Activated T-helper 9 cell treated with anti-CD3 and anti-CD28 coated beads, Interleukin-2, amount 50 U/mL, for 16 hours (primary cell): Measurements from ENCODE around the gene MAP2K7.
A peak's percentile ranks its signal among the peaks of the same experiment; 100 is the strongest.
"Not testable (repeated sequence)": the region's sequence is repeated elsewhere in the genome, so short reads cannot be mapped to it uniquely, and the experiment has no call there.

Source experiments
- DNase-seq: peaks from one replicate; pipeline ENCODE4 v3.0.0-alpha.2; 2020; ENCODE audit warnings: low read depth

MAP2K7 gene

DNA sequence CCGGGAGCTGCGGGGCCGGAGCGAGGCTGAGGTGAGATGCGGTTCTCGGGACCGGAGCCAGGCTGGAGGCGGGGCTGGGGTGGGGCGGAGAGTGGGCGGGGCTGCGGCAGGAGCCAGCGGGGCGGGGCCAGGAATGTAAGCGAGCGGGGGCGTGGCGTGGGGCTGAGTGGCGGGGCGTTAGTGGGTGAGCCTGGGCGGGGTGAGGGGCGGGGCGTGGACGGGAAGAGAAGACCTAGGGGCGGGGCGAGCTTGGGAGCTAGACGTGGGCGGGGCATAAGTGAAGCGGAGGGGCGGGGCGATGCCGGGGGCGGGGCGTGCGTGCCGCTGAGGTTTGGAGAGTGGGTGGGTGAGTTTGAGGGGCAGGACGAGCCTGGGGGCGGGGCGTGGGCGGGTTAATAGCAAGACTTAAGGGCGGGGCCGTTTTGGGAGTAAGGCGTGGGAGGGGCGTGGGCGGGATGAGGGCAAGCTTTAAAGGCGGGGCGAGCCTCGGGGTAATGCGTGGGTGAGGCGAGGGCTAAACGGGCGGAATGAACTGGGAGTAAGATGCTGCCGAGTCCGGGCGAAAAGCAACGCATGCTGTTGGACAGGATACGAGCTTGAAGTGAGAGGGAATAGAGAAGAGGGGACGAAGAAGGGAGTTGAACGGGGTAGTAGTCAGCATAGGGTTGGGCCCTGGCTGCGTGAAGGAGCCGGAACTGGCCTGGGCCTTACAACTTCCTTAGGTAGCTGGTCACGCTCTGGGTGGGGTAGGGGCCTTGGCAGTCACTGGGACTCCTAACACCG, 17.0 kb downstream of the MAP2K7 start:
- DNase-seq: peak; percentile 100

DNA sequence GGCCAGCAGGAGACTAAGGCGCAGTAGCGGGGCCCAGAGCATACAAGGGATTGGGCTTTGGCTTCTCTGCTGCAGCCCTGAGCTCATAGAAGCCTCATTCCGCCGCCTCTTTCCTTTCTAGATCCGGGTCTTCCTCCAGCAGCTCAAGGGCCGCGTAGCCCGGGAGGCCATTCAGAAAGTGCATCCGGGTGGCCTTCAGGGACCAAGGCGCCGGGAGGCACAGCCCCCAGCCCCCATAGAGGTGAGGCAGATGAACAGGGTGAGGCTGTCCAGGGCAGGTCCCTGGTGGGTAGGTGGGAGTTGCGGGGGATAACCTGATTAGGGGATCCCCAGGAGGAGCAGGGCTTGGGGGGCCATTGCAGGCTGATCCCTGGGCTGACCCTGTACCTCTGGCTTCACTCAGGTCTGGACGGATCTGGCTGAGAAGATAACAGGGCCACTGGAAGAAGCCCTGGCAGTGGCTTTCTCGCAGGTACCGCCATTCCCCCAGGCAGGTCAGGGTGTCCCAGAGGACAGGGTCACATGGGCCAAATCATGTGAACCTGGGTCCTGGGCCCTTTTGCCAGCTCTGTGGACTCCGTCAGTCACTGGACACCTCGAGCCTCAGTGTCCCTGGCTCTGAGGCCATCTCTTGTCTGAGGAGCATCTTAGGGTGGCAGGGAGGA, 17.8 kb downstream of the MAP2K7 start:
- no peak for DNase-seq

DNA sequence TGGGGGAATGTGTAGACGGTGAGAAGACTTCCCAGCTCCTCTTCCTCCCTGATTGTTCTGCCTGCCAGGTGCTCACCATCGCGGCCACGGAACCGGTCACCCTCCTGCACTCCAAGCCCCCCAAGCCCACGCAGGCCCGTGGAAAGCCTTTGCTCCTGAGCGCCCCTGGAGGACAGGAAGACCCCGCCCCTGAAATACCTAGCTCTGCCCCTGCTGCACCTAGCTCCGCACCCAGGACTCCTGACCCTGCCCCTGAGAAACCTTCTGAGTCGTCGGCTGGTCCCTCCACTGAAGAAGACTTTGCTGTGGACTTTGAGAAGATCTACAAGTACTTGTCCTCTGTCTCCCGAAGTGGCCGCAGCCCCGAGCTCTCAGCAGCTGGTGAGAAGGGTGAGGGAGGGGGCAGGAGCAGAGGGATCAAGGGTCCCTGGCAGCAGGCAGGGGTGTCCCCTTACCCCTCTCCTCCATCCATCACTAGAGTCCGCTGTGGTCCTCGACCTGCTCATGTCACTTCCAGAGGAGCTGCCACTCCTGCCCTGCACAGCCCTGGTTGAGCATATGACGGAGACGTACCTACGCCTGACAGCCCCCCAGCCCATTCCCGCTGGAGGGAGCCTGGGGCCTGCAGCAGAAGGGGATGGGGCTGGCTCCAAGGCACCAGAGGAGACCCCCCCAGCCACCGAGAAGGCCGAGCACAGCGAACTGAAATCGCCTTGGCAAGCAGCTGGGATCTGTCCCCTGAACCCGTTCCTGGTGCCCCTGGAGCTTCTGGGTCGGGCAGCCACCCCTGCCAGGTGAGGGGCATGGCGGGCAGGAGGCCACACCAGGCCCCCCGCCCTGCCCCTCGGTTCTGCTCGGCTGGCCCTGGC, 18.5 kb downstream of the MAP2K7 start:
- DNase-seq: no peak

DNA sequence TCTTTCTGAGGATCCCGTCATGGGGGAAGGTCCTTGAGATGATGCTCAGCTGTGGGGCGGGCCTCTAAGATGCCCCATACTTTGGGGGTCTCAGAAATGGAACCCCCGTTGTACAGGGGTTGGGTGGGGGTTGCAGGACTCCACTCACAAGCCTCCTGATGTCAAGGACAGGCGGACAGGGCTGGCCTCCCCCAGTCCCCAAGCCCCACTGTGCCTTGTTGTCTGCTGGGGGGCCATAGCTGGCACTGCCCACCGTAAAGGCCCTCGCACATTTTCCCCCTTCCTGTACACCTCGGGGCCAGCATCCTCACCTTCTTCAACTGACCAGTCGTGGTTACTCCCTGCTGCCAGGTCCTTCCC, 19.1 kb downstream of the MAP2K7 start:
- DNase-seq: no peak

DNA sequence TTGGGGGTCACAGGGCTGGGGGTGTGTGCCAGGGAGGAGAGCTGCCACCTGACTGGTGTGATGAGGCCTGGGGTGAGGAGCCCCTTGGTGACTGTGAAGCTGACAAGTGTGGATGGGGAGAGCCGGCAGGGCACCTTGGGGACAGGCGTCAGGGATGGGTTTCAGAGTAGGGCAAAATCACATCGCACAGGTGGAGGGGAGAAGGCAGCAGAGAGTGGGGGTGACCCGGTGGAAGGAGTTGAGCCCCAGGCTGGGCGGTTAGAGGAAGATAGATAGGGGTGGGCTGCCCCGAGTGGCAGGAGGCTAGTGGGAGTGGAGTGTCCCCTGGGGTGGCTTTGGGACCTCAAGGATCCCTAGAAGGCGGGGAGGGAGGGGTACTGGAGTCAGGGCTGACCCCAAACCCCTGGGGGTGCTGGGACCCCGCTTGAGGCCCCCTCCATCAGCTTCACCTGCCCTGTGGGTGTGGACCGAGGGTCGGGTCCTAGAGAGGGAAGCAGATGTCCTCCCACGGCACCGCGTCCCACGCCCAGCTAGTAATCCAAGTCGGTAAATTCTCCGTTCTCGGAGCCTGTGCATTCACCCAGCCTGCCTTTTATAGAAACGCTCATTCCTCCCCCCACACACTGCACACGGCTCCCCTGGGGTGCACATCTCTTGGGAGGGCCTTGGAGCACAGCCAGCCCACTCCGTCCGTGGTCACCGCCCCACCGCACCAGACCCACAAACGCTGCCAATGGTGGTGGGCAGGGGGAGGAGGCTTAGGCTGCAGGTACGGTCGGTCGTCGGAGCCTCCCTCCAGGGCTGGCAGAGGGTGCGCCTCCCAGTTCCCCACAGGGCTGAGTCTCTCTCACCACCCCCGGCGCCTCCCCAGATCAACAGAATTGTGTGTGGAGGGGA, 19.9 kb downstream of the MAP2K7 start:
- DNase-seq: no peak

DNA sequence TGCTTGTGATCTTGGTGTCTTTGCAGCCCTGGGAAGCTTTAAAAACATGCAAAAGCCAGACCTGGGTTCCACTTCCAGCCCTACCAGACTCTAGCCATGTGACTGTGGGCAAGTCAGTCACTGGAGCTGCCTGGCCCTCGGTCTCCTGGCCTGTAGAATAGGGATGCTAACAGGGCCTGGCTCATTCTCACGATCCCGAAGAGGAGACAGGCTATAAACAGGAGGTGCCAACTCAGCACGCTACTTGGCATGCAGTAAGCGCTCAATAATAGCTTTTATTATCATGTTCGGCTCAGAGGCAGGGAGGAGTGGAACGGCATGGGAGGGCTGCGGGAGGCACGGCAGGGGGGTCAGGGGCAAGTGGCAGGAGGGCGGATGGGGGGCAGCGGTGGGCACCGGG, 20.6 kb downstream of the MAP2K7 start:
- no peak for DNase-seq

DNA sequence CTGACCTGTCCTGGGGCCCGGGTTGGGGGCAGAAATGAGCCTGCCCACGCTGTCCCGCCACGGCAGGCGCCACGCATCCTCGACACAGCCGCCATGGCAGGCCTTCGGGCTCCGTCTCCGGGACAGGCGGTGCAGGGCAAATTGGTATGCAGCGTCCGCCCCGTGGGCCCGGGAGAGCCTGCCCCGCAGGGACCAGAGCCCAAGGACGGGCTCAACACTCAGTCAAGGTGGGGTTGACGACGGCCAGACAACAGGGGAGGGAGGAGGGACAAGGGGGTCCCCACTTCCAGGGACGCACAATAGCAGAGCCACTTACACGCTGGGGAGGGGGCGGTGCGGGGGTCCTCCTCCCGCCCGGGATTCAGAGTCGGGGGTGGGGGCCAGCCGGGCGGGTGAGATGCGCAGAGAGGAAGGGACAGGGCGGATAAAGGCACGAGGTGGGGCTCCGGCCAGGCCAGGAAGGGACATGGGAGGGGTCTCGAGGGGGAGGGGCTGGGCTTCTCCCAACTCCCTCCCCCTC, 21.0 kb downstream of the MAP2K7 start:
- no peak for DNase-seq

DNA sequence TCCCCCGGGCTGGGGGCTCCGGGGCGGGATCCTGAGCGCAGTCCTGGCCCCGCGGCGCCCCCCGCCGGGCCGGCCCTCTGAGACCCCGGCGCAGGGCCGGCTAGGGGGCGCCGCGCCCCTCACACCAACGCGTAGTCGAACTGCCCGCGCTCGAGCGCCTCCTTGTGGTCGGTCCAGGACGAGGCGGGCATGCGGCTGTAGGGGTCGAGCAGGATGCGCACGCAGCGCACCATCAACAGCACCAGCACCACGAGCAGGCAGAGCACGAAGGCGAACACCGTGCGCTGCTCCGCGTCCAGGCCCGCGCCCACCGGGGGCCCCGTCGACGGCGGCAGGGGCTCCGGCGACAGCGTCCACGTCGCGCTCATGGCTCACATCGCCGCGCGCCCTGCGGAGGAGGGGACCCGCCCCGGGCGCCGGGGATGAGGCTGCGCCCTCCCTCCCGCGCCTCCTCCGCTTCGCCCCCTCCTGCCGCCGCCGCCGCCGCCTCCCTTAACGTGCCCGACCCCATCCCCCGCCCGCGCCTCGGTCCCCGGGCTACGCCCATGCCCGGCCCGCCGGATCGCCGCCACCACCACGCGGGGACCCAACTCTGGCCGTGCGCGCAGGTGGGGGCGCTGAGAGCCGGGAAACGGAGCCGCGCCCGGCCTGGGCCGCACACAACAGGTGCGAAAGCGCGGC, 21.6 kb downstream of the MAP2K7 start:
- peak; percentile 66 for DNase-seq

DNA sequence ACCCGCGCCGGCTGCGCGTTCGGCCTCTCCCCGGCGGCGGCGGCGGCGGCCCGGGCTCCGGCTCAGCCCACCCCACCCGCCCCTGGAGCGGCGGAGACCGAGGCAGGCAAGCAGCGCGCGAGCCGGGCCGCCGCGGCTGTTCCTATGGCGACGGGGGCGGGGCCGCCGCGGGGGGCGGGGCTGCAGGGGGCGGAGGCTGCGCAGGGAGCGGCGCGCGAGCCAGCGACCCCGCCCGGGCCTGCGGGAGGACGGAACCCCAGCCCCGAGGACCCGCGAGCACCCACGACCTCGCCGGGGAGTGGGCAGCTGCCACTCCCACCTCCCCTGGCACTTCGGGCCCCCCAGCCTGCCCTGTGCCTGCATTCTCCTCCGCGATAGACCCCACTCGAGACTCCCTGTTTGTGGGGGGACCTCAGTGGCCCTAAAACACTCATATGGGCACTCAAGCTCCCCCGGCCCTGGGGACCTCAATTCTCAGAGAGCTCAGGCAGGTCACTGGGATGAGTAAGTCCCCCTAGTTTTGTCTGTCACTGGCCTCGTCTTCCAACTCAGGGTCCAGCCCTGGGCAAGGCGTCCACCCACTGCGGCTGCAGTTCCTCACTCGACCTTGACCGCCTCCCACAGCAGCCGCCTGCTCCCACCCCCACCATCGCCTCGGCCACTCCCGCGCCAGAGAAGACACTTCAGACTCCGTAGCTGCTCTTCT, 22.5 kb downstream of the MAP2K7 start, which contains the start of gene CTXN1:
Gene CTXN1 (minus strand): TSS at position 115 of the 706 bp plus-strand sequence. CDS start 597 bp downstream, outside the sequence.
- peak; percentile 73 for DNase-seq

DNA sequence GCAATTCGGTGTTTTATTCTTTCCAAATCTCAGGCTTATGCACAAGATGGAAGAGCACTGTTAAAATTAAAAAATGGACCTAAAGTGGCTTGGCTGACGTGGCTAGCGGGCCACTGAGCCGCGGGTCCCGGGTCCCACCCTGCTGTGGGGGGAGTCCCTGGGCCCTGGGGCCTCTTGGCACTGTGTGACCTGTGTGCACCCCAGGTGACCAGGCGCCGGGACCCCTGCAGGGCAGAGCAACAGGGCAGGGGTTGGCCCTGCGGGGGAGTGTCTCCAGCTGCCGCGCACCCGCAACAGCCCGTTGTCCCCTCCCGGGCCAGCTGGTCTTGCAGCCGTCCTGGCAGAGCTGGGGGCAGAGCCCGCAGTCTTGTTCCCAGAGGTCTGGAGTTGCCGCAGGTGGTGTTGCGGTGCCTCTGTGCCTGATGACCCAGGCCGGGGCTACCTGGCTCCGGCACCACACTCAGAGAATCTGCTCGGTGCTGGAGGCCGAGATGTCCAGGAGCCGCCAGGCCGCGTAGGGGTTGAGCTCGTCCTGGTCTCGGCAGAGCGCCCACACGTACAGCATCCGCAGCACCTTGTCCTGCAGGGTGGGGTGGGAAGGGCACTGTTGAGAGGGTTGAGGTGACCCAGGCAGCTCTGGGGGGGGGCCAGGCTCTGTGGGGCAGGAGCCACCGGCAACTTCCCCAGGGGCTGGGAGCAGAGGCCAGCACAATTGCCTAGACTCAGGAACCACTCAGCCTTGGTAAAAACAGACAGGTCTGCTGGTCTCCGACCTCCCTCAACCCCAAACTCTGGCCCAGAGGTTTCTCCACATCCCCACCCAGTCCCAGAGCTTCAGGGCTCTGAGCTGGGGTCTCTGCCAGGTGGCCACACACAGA, 23.3 kb downstream of the MAP2K7 start:
- no peak for DNase-seq

DNA sequence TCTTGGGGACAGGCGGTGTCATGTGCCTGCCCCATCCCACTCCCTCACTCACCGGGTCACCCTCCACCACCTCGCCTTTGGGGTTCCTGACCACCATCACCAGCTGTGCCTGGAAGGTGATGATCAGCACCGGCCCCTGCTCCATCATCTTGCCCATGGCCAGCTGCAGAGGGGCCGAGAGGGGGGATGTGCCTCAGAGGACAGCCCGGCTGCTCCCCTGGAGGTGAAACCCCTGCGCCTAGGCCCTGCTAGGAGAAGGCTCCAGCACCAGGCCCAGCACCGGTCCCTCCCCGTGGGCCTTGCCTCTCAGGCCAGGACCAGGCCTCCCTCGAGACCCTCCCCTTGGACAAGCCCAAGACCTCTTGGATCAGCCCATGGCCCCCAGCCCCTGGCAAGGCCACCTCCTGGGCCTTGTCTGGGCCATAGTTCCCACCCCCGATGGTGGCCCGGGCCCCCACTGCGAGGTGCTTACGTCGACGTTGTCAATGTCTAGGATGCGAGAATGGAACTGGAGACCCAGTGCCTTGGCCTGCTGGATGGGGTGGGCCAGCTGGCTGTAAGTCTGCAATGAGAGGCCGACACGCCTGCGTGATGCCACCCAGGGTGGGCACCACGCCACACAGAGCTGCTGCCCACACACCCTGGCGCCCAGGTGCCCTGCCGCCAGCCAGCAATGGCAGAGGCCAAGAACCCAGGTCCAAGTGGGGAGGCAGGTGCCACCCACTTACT, 24.1 kb downstream of the MAP2K7 start:
- DNase-seq: no peak

DNA sequence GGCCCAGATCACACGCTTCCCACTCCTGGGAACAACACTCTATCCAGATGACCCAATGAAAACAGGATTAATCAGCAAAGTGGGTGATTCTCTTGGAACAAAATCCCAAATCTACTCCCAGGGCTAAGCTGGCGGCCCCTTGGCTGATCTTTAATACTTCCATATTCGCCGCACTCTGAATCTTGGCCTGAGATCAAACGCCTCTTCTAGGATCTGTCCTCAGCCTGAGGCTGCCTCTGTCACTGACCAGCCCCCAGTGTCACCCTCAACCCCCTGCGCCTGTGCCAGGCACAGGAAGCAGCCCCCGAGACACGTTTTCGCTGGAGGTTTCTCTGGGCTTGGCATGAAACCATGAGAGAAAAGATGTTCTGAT, 24.6 kb downstream of the MAP2K7 start:
- DNase-seq: no peak

DNA sequence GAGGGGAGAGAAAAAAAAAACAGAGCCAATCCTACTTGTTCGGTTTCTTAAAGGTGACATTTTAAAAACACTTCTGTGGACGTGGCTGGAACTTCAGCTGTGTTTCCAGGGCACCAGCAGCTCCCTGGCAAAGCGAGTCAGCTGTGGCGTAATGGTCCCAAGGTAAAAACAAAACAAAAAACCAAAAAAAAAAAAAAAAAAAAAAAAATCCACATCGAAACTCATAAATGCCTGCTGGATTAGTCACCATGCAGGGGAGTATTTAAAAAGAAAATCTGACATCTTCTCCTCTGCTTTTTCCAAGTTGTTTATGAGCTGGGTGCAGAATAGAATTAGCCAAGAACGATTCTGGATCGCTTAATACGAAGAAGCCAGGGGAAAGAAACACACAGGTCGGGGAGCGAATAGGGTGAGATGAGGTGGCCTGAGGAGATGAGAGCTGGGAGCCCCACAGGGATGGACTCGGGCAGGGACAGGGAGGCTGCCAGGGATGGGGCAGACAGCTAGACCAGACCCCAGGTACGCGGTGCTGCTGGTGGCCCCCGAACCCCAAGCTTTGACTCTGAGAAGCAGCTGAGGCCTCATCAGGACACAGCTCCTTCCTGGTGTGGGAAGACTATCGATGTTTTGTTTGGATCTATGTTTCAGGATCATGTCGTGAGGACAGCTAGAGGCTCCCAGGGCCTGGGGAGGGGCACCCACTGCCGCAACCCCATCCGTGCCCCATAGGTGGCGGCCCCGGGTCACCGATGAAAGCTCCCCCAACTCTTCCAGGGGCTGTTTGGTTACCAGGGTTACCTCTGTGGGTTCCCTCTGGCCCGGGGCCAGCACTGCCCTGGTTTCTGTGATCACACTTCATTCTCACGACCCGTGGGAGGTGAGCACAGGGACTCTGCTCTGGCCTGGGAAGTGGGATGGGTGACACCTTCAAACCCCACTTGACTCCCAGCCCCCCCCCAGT, 25.3 kb downstream of the MAP2K7 start:
- peak; percentile 53 for DNase-seq

DNA sequence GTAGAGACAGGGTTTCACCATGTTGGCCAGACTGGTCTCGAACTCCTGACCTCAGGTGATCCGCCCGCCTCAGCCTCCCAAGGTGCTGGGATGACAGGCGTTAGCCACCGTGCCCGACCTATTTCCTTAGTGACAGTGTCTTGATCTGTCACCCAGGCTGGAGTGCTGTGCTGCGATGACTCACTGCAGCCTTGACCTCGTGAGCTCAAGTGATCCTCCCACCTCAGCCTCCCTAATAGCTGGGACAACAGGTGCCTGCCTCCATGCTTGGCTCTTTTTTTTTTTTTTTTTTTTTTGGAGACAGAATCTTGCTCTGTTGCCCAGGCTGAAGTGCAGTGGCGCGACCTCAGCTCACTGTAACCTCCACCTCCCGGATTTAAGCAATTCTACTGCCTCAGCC, 26.4 kb downstream of the MAP2K7 start:
- DNase-seq: not testable (repeated sequence)

DNA sequence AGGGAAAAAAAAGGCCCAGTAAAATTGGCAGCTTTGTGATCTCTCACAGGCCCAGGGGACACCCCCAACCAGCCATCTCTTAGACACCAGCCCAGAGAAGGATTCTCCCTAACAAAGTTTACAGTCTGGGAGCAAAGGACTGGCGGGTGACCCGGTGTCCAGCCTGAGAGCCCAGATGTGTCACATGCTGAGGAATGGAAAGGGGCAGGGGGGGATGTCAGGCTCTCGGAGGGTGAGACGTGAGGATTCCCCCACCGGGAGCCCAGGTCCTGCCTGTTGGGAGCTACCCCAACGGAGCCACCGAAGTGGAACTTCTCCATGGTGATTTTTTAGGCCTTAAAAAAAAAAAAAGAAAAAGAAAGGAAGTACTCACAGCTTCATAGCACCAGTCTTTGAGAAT, 27.1 kb downstream of the MAP2K7 start:
- no peak for DNase-seq

DNA sequence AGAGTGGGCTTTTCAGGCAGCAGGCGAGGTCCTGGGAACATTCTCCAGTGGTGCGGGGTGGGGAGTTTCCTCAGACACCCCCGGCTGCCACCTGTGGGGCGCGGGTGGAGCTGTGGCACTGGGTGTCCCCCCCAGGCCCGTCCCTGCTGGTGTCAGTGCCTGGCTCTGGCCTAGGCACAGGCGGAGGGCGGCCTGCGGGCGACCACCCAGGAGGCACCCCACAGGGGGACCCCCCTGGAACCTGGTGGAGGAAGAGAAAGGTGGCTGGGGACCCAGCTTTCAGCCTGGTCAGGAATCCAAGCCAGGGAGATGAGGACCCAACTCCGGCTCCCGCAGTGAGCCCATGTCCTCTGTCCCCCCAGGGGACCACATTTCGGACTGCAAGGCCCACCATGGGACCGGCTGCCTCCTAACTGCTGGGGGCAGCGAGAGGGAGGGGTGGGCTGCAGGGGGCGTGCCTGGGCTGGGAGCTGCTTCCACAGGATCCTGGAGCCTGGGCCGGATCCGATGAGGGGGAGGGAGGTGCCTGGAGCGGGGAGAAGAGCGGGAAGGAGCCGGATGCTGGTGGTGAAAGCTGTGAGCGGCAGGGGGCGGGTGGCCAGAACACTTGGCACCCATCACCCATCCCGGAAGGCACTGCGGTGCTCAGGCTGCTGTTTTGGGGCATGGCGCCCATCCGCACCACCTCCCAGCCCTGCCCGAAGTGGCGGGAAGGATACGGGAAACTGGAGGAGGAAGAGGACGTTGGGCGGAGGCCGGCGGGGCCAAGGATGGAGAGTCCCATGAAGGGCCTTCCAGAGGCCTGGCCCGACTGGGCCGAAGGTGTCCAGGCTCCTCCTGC, 27.8 kb downstream of the MAP2K7 start:
- DNase-seq: no peak
